Mesenchymal stem cell (in vitro differentiated cells and primary cell): ENCODE measurements around the gene CACNA2D2.

Experiments
- DNase-seq: peaks from one replicate; pipeline ENCODE4 v3.0.0-alpha.2; 2013
- H2AFZ ChIP-seq: one replicate; pipeline ENCODE4 v1.6.1; 2013; ENCODE audit warnings: low read depth, mild to moderate bottlenecking, control low read depth, inconsistent platforms, low read length, moderate library complexity
- H2AK5ac ChIP-seq: 2 replicates; pipeline ENCODE4 v1.6.1; 2013; ENCODE audit warnings: low read length, moderate library complexity, mild to moderate bottlenecking, inconsistent platforms; ENCODE audit not compliant: severe bottlenecking
- H2BK120ac ChIP-seq: one replicate; pipeline ENCODE4 v1.6.1; 2013; ENCODE audit warnings: low read depth, mild to moderate bottlenecking, inconsistent platforms, low read length, moderate library complexity
- H2BK12ac ChIP-seq, 2 experiments: one replicate each; pipeline ENCODE4 v1.6.1; 2013; ENCODE audit warnings: inconsistent platforms in 2 of 2, low read length in 2 of 2, mild to moderate bottlenecking in 2 of 2, moderate library complexity in 2 of 2, control low read depth in 1 of 2
- H2BK15ac ChIP-seq: one replicate; pipeline ENCODE4 v1.6.1; 2013; ENCODE audit warnings: mild to moderate bottlenecking, low read depth, inconsistent platforms; ENCODE audit not compliant: poor library complexity, severe bottlenecking
- H2BK5ac ChIP-seq: 2 replicates; pipeline ENCODE4 v1.6.1; 2013; ENCODE audit warnings: low read depth, mild to moderate bottlenecking, low read length, control low read depth, inconsistent platforms; ENCODE audit not compliant: poor library complexity, severe bottlenecking
- H3K14ac ChIP-seq, 2 experiments: one replicate each; pipeline ENCODE4 v1.6.1; 2013; ENCODE audit warnings: inconsistent platforms in 2 of 2, low read length in 2 of 2, control low read depth in 1 of 2, mild to moderate bottlenecking in 1 of 2, moderate library complexity in 1 of 2
- H3K18ac ChIP-seq, 2 experiments: one replicate each; pipeline ENCODE4 v1.6.1; 2013; ENCODE audit warnings: inconsistent platforms in 2 of 2, low read length in 2 of 2, control low read depth in 1 of 2, low read depth in 1 of 2, mild to moderate bottlenecking in 1 of 2
- H3K23ac ChIP-seq, 2 experiments: one replicate each; pipeline ENCODE4 v1.6.1; 2013; ENCODE audit warnings: inconsistent platforms in 2 of 2, low read length in 2 of 2, mild to moderate bottlenecking in 2 of 2, moderate library complexity in 2 of 2, control low read depth in 1 of 2
- H3K27ac ChIP-seq: 2 replicates; pipeline ENCODE4 v1.5.1; 2013; ENCODE audit warnings: mild to moderate bottlenecking, moderate library complexity, low read length, control low read depth, inconsistent platforms; ENCODE audit not compliant: poor library complexity, severe bottlenecking
- H3K27me3 ChIP-seq, 2 experiments: 2 replicates each; pipeline versions ENCODE4 v1.6.1 to v1.7.0; 2013; ENCODE audit warnings: low read length in 2 of 2, mild to moderate bottlenecking in 2 of 2, moderate library complexity in 2 of 2, control low read depth in 1 of 2, inconsistent platforms in 1 of 2; ENCODE audit not compliant: control insufficient read depth in 1 of 2, insufficient read depth in 1 of 2
- H3K36me3 ChIP-seq, 2 experiments: 2 replicates each; pipeline versions ENCODE4 v1.6.1 to v1.7.0; 2013; ENCODE audit warnings: low read length in 2 of 2, control low read depth in 1 of 2, inconsistent platforms in 1 of 2, low read depth in 1 of 2, mild to moderate bottlenecking in 1 of 2; ENCODE audit not compliant: insufficient read depth in 2 of 2, control insufficient read depth in 1 of 2
- H3K4ac ChIP-seq, 2 experiments: one replicate each; pipeline ENCODE4 v1.6.1; 2013; ENCODE audit warnings: inconsistent platforms in 2 of 2, low read length in 2 of 2, mild to moderate bottlenecking in 2 of 2, moderate library complexity in 2 of 2, control low read depth in 1 of 2, low read depth in 1 of 2
- H3K4me1 ChIP-seq: 2 replicates; pipeline ENCODE4 v1.6.1; 2013; ENCODE audit warnings: low read depth, low read length, control low read depth; ENCODE audit not compliant: control insufficient read depth, insufficient read depth
- H3K4me2 ChIP-seq: 2 replicates; pipeline ENCODE4 v1.6.1; 2013; ENCODE audit warnings: low read length, mild to moderate bottlenecking, inconsistent platforms; ENCODE audit not compliant: poor library complexity, severe bottlenecking
- H3K4me3 ChIP-seq, 2 experiments: 2 replicates each; pipeline versions ENCODE4 v1.5.1 to v1.7.0; 2013; ENCODE audit warnings: low read length in 2 of 2, mild to moderate bottlenecking in 2 of 2, control low read depth in 1 of 2, low read depth in 1 of 2; ENCODE audit not compliant: insufficient read depth in 1 of 2
- H3K79me1 ChIP-seq: replicated peaks from 2 replicates; pipeline ENCODE4 v1.6.1; 2013; ENCODE audit warnings: mild to moderate bottlenecking, control low read depth, low read length, inconsistent platforms; ENCODE audit not compliant: poor library complexity, severe bottlenecking
- H3K9ac ChIP-seq: 2 replicates; pipeline ENCODE4 v1.7.0; 2013; ENCODE audit warnings: mild to moderate bottlenecking, low read length, moderate library complexity
- H3K9me3 ChIP-seq: 2 replicates; pipeline ENCODE4 v1.7.0; 2013; ENCODE audit warnings: mild to moderate bottlenecking, low read length; ENCODE audit not compliant: control insufficient read depth
- H4K8ac ChIP-seq: one replicate; pipeline ENCODE4 v1.6.1; 2013; ENCODE audit warnings: inconsistent platforms, mild to moderate bottlenecking, low read length, moderate library complexity
- H4K91ac ChIP-seq: one replicate; pipeline ENCODE4 v1.6.1; 2013; ENCODE audit warnings: mild to moderate bottlenecking, low read length, inconsistent platforms
- WGBS: methylation state at CpG from one replicate; pipeline ENCODE4 v1.1.7; 2013; ENCODE audit warnings: mixed read lengths; 5-methylcytosine and 5-hydroxymethylcytosine counted together

The CACNA2D2 gene

DNA sequence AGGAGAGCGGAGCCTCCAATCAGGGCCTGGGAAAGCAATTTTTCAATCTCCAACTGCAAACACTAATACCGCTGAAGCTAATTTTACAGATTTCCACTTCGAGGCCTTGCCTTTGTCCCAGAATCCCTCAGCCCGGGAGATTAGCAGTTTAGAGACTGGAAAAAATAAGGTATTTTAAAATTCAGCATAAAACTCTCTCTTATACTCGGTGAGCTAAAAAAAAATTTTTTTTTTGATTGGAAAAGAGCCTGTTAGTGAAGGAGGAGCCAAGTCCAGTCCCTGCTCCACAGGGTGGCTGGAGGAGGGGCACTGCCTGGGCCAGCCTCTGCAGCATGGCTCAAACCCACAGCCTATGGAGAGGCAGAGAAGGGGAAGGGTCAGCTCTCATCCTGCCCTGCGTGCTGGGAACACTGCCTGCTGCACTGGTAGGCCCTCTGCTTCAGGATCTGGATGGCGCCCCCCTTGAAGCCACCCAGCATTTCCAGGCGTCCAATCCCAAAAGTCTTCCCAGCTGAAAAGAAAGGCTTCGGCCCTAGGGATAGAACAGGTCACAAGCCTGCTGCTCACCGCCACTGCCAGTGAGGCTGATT, 48.9 kb downstream of the CACNA2D2 start:
- no peak overlapping the region for H3K23ac ChIP-seq
- no peak overlapping the region for H3K27ac ChIP-seq
- no peaks in the 10 kb centered on the region for H3K9me3 ChIP-seq
- H3K79me1 ChIP-seq, result no peaks in the 10 kb centered on the region
- H3K4me3 ChIP-seq, result no peak overlapping the region
- H3K36me3 ChIP-seq, result no peaks in the 10 kb centered on the region
- H3K4ac ChIP-seq, result no peak overlapping the region
- H2BK15ac ChIP-seq, result no peak overlapping the region
- peaks cover 2% of the 10 kb centered on the region for H3K4me1 ChIP-seq
- no peak overlapping the region for H4K91ac ChIP-seq
- H2AFZ ChIP-seq, result no peak overlapping the region
- H2AK5ac ChIP-seq, result no peak overlapping the region
- DNase-seq, result no peak
- H3K18ac ChIP-seq, result no peak overlapping the region
- no peak overlapping the region for H3K14ac ChIP-seq
- WGBS, result 74% methylated on average over 7 of the region's 10 CpGs
- H3K9ac ChIP-seq, result no peak overlapping the region
- no peak overlapping the region for H2BK12ac ChIP-seq
- H3K4me2 ChIP-seq, result no peak overlapping the region
- H3K27me3 ChIP-seq, result peaks cover 40 to 48% of the 10 kb centered on the region in 2 experiments
- H2BK5ac ChIP-seq, result no peak overlapping the region
- H2BK120ac ChIP-seq, result no peak overlapping the region
- H4K8ac ChIP-seq, result no peak overlapping the region

DNA sequence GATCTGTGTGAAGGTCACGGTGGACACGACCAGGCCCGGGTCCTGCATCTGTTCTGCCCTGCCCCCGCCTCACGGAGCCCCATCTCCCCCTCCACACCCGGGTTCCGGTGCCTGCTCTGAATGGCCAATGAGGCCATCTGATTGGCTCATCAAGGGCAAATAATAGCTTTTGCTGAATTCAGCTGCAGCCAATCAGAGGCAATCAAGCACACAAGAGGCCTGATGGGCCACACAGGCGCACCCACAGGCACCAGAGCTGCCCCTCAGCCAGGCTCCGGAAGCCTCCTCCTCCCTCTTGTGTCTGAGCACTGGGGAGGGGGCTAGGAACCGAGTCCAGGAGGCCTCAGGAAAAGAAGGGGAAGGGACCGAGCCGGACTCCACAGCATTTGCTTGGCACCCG, 49.5 kb downstream of the CACNA2D2 start:
- H4K91ac ChIP-seq, result no peak overlapping the region
- WGBS, result 82% methylated on average over 9 of the region's 13 CpGs

GRCh38 chr3:50450209-50450921, 53.1 kb downstream of the CACNA2D2 start:
- no peak overlapping the region for H4K8ac ChIP-seq

More for the DNA sequence above, 49.5 kb downstream of the CACNA2D2 start:
- no peak for DNase-seq
- H3K18ac ChIP-seq, result no peak overlapping the region
- H3K14ac ChIP-seq, result no peak overlapping the region
- peaks cover 2% of the 10 kb centered on the region for H3K4me1 ChIP-seq
- no peak overlapping the region for H2AFZ ChIP-seq
- no peak overlapping the region for H4K8ac ChIP-seq
- H3K23ac ChIP-seq, result no peak overlapping the region
- no peak overlapping the region for H2AK5ac ChIP-seq
- no peaks in the 10 kb centered on the region for H3K9me3 ChIP-seq
- no peak overlapping the region for H3K4me3 ChIP-seq
- no peak overlapping the region for H2BK120ac ChIP-seq
- H3K4ac ChIP-seq, result no peak overlapping the region
- no peak overlapping the region for H3K9ac ChIP-seq
- H3K79me1 ChIP-seq, result no peaks in the 10 kb centered on the region
- no peaks in the 10 kb centered on the region for H3K36me3 ChIP-seq
- no peak overlapping the region for H2BK5ac ChIP-seq
- H2BK12ac ChIP-seq, result no peak overlapping the region
- H2BK15ac ChIP-seq, result no peak overlapping the region
- no peak overlapping the region for H3K4me2 ChIP-seq
- H3K27ac ChIP-seq, result no peak overlapping the region
- peaks cover 37 to 42% of the 10 kb centered on the region in 2 experiments for H3K27me3 ChIP-seq

DNA sequence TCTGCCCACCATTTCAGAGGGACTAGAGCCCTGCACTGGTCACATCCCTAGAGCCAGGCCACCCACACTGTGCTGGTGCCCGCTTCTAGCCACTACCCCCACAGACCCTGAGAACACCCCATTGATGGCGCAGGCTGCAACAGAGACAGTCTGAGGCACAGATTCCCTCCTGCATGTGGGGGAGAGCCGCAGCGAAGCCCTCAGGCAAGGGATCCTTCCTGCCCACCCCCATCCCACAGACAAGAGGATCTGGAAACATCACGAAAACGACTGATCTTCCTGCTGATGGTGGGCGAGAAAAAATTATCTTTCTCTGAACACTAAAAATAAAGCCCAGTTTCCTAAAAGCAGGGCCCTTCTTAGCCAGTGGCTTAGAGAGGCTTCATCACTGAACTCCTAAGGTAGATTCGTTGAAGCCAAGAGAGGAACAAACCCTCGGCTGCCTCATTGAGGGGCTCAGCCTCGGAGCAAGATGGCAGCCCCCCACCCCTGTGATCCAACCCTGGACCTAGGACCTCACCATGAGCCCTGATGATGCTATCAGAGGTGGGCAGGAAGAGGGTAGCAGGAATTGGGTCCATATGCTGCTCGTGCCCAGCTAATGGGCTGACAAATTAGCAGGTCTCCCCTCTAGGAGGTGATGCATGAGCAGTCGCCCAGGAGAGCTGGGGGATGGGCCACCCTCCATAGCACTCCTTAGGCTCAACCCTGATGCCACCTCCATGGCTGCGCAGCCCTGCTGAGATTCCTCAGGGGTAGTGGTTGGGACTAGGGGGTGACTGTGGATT, 54.5 kb downstream of the CACNA2D2 start:
- H3K79me1 ChIP-seq, result no peaks in the 10 kb centered on the region
- no peak overlapping the region for H2BK12ac ChIP-seq
- H2AFZ ChIP-seq, result no peak overlapping the region
- H2BK15ac ChIP-seq, result no peak overlapping the region
- H2BK5ac ChIP-seq, result no peak overlapping the region
- peak overlapping the region in 1 of 2 experiments; percentile 9 for H3K14ac ChIP-seq
- H4K91ac ChIP-seq, result no peak overlapping the region
- no peak overlapping the region for H3K23ac ChIP-seq
- no peak overlapping the region for H2BK120ac ChIP-seq
- no peak overlapping the region for H3K4me2 ChIP-seq
- peaks cover 24 to 32% of the 10 kb centered on the region in 2 experiments for H3K27me3 ChIP-seq
- H3K4me3 ChIP-seq, result no peak overlapping the region
- no peaks in the 10 kb centered on the region for H3K36me3 ChIP-seq
- no peak overlapping the region for H3K18ac ChIP-seq
- peaks cover 2% of the 10 kb centered on the region for H3K4me1 ChIP-seq
- no peak overlapping the region for H3K27ac ChIP-seq
- no peaks in the 10 kb centered on the region for H3K9me3 ChIP-seq
- H3K4ac ChIP-seq, result no peak overlapping the region
- H4K8ac ChIP-seq, result no peak overlapping the region
- no peak for DNase-seq
- no peak overlapping the region for H2AK5ac ChIP-seq
- WGBS, result 77% methylated on average over 12 of the region's 13 CpGs
- no peak overlapping the region for H3K9ac ChIP-seq

More at GRCh38 chr3:50450209-50450921, 53.1 kb downstream of the CACNA2D2 start:
- H3K4me3 ChIP-seq, result peak overlapping the region in 1 of 2 experiments; percentile 57
- H4K91ac ChIP-seq, result no peak overlapping the region
- H3K4me1 ChIP-seq, result peaks cover 2% of the 10 kb centered on the region
- H2BK120ac ChIP-seq, result no peak overlapping the region
- no peak overlapping the region for H2BK15ac ChIP-seq
- H3K23ac ChIP-seq, result no peak overlapping the region
- no peak overlapping the region for H2BK5ac ChIP-seq
- no peak overlapping the region for H3K4me2 ChIP-seq
- peak overlapping the region; percentile 77 for H3K9ac ChIP-seq
- no peaks in the 10 kb centered on the region for H3K9me3 ChIP-seq
- no peak overlapping the region for H3K14ac ChIP-seq
- DNase-seq, result no peak
- no peak overlapping the region for H3K27ac ChIP-seq
- H3K18ac ChIP-seq, result no peak overlapping the region
- no peaks in the 10 kb centered on the region for H3K36me3 ChIP-seq
- peaks cover 17 to 32% of the 10 kb centered on the region in 2 experiments for H3K27me3 ChIP-seq
- no peak overlapping the region for H2AFZ ChIP-seq
- H3K4ac ChIP-seq, result no peak overlapping the region
- H3K79me1 ChIP-seq, result no peaks in the 10 kb centered on the region
- H2AK5ac ChIP-seq, result no peak overlapping the region
- WGBS, result 57% methylated on average over 20 of the region's 29 CpGs
- no peak overlapping the region for H2BK12ac ChIP-seq
